Measurements from ENCODE around the gene CACNA1H. TPM values are rescaled to one million over a fixed set of nuclear protein-coding genes. Genes with fewer than 3 reads are reported as not detected.

The CACNA1H gene
- total RNA-seq, 4 donors from 2014 or later = 6.8 to 94.5 (median 27.6) TPM

GRCh38 chr16:1119766-1120576, 32.9 kb upstream of the CACNA1H start:
- intact Hi-C loops (cut with DNase I; ENCODE audit: low total_unique reads) = no loop called here
- Histone ChIP-seq H3K27ac (no peak overlapping the region), H3K4me3 (no peak overlapping the region), H3K4me1 (no peaks in the 10 kb centered on the region), H3K36me3 (no peaks in the 10 kb centered on the region), H3K9me3 (no peaks in the 10 kb centered on the region), H3K27me3 (no peaks in the 10 kb centered on the region)
- DNase-seq = no peak
- TF ChIP-seq CTCF (IDR thresholded peaks at IDR 0.05) (no peak), POLR2A (IDR thresholded peaks at IDR 0.05) (no peak)

GRCh38 chr16:1120577-1120941, 32.3 kb upstream of the CACNA1H start:
- no peak overlapping the region for H3K4me3 ChIP-seq
- no peak overlapping the region for H3K27ac ChIP-seq
- DNase-seq = no peak
- H3K27me3 ChIP-seq = no peaks in the 10 kb centered on the region
- intact Hi-C loops (cut with DNase I; ENCODE audit: low total_unique reads) = no loop called here
- H3K36me3 ChIP-seq = no peaks in the 10 kb centered on the region
- TF ChIP-seq CTCF (IDR thresholded peaks at IDR 0.05) (no peak), POLR2A (IDR thresholded peaks at IDR 0.05) (no peak)
- H3K4me1 ChIP-seq = peaks cover 0 to 3% of the 10 kb centered on the region in 2 donors
- no peaks in the 10 kb centered on the region for H3K9me3 ChIP-seq

GRCh38 chr16:1121009-1121408, 31.9 kb upstream of the CACNA1H start:
- DNase-seq = no peak
- H3K4me1 ChIP-seq = peaks cover 0 to 4% of the 10 kb centered on the region in 2 donors
- no peaks in the 10 kb centered on the region for H3K27me3 ChIP-seq
- no peak overlapping the region for H3K27ac ChIP-seq
- H3K36me3 ChIP-seq = no peaks in the 10 kb centered on the region
- TF ChIP-seq CTCF (IDR thresholded peaks at IDR 0.05) (no peak), POLR2A (IDR thresholded peaks at IDR 0.05) (no peak)
- no peak overlapping the region for H3K4me3 ChIP-seq
- no peaks in the 10 kb centered on the region for H3K9me3 ChIP-seq
- intact Hi-C loops (cut with DNase I; ENCODE audit: low total_unique reads) = no loop called here

GRCh38 chr16:1121601-1122397, 31.1 kb upstream of the CACNA1H start:
- no peaks in the 10 kb centered on the region for H3K9me3 ChIP-seq
- TF ChIP-seq POLR2A (IDR thresholded peaks at IDR 0.05) (no peak), CTCF (IDR thresholded peaks at IDR 0.05) (no peak)
- H3K4me1 ChIP-seq = peaks cover 0 to 4% of the 10 kb centered on the region in 2 donors
- DNase-seq = no peak
- H3K4me3 ChIP-seq = no peak overlapping the region
- H3K27ac ChIP-seq = no peak overlapping the region
- no peaks in the 10 kb centered on the region for H3K36me3 ChIP-seq
- intact Hi-C loops (cut with DNase I; ENCODE audit: low total_unique reads) = no loop called here
- H3K27me3 ChIP-seq = no peaks in the 10 kb centered on the region

- DNase-seq = no peak
- intact Hi-C loops (cut with DNase I; ENCODE audit: low total_unique reads) = no loop called here
- no peaks in the 10 kb centered on the region for H3K36me3 ChIP-seq
- no peak overlapping the region for H3K27ac ChIP-seq
- H3K4me1 ChIP-seq = peaks cover 0 to 4% of the 10 kb centered on the region in 2 donors
- H3K4me3 ChIP-seq = no peak overlapping the region
- no peaks in the 10 kb centered on the region for H3K9me3 ChIP-seq
- H3K27me3 ChIP-seq = no peaks in the 10 kb centered on the region
- no peak for TF ChIP-seq POLR2A (IDR thresholded peaks at IDR 0.05)
These were observed 30.5 kb upstream of the CACNA1H start for GRCh38 chr16:1122398-1122765.

Data from uterus (tissue), 4 donors.